ENCODE data around the gene DOCK6. TPM values are rescaled to one million over a fixed set of nuclear protein-coding genes. Genes with fewer than 3 reads are reported as not detected.
"Not testable (repeated sequence)": the region's sequence is repeated elsewhere in the genome, so short reads cannot be mapped to it uniquely, and the experiment has no call there.

The DOCK6 gene
- total and polyA plus RNA-seq, 2 experiments from 2014 or later, result 17.4 to 36.8 TPM

DNA sequence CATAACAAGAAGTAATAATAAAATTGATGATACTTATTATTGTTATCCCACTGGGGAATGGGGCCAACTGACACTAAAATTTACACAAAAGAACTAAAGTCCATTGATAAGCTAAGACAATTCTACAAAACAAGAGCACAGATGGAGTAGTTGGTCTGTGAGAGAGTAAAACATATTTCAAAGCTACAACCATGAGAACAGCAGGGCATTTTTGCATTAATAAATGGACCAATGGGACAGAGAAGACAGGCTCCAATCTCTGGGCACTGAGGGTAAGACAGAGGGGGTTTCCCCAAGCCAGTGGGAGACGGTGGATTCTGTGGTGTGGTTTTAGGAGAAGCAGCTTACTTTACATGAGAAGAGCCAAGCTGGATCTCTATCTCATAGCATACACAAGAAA is 79.3 kb downstream of the DOCK6 start:
- peaks cover 27% of the 10 kb centered on the region for H3K79me2 ChIP-seq
- no peak overlapping the region for H3K27ac ChIP-seq
- H3K4me1 ChIP-seq (ENCODE audit: insufficient read depth), result no peaks in the 10 kb centered on the region
- H3K27me3 ChIP-seq, result no peaks in the 10 kb centered on the region
- no peaks in the 10 kb centered on the region for H4K20me1 ChIP-seq (ENCODE audit: insufficient read depth, poor library complexity, severe bottlenecking)
- no peak for DNase-seq (ENCODE audit: low spot score)
- no peak overlapping the region for H2AFZ ChIP-seq
- TF ChIP-seq EZH2phosphoT487 (IDR thresholded peaks at IDR 0.05; ENCODE audit: low read depth, severe bottlenecking, unreplicated experiment) (no peak), EZH2 (IDR thresholded peaks at IDR 0.05; ENCODE audit: borderline replicate concordance) (no peak)
- TF ChIP-seq, protein P1, sequence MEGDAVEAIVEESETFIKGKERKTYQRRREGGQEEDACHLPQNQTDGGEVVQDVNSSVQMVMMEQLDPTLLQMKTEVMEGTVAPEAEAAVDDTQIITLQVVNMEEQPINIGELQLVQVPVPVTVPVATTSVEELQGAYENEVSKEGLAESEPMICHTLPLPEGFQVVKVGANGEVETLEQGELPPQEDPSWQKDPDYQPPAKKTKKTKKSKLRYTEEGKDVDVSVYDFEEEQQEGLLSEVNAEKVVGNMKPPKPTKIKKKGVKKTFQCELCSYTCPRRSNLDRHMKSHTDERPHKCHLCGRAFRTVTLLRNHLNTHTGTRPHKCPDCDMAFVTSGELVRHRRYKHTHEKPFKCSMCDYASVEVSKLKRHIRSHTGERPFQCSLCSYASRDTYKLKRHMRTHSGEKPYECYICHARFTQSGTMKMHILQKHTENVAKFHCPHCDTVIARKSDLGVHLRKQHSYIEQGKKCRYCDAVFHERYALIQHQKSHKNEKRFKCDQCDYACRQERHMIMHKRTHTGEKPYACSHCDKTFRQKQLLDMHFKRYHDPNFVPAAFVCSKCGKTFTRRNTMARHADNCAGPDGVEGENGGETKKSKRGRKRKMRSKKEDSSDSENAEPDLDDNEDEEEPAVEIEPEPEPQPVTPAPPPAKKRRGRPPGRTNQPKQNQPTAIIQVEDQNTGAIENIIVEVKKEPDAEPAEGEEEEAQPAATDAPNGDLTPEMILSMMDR (IDR thresholded peaks at IDR 0.05; ENCODE audit: poor library complexity), result no peak
- no peak overlapping the region for H3K4me3 ChIP-seq
- no peaks in the 10 kb centered on the region for H3K9me3 ChIP-seq (ENCODE audit: low read depth)
- no peaks in the 10 kb centered on the region for H3K9me2 ChIP-seq (replicated peaks; ENCODE audit: insufficient read depth)
- no peak overlapping the region for H3K4me2 ChIP-seq
- no peaks in the 10 kb centered on the region for H3K36me3 ChIP-seq (replicated peaks; ENCODE audit: insufficient read depth, low read depth)
- 91% methylated on average over 1 of the region's 1 CpG for WGBS (ENCODE audit: low lambda C conversion rate, missing lambda C conversion rate)

- no peak overlapping the region for H3K4me3 ChIP-seq
- no peak overlapping the region for H3K4me2 ChIP-seq
- H3K9me3 ChIP-seq (ENCODE audit: low read depth), result no peaks in the 10 kb centered on the region
- TF ChIP-seq, protein P1 (IDR thresholded peaks at IDR 0.05; ENCODE audit: poor library complexity), result no peak
- no peak for TF ChIP-seq EZH2 (IDR thresholded peaks at IDR 0.05; ENCODE audit: borderline replicate concordance)
- no peak for TF ChIP-seq EZH2phosphoT487 (IDR thresholded peaks at IDR 0.05; ENCODE audit: low read depth, severe bottlenecking, unreplicated experiment)
- H2AFZ ChIP-seq, result no peak overlapping the region
- H3K27me3 ChIP-seq, result no peaks in the 10 kb centered on the region
- WGBS (ENCODE audit: low lambda C conversion rate, missing lambda C conversion rate), result 96% methylated on average over 4 of the region's 4 CpGs
- H3K27ac ChIP-seq, result no peak overlapping the region
- peaks cover 18% of the 10 kb centered on the region for H3K79me2 ChIP-seq
- H4K20me1 ChIP-seq (ENCODE audit: insufficient read depth, poor library complexity, severe bottlenecking), result no peaks in the 10 kb centered on the region
- no peaks in the 10 kb centered on the region for H3K36me3 ChIP-seq (replicated peaks; ENCODE audit: insufficient read depth, low read depth)
- DNase-seq (ENCODE audit: low spot score), result no peak
- no peaks in the 10 kb centered on the region for H3K9me2 ChIP-seq (replicated peaks; ENCODE audit: insufficient read depth)
- H3K4me1 ChIP-seq (ENCODE audit: insufficient read depth), result no peaks in the 10 kb centered on the region
Measured at GRCh38 chr19:11181488-11181887, 80.8 kb downstream of the DOCK6 start.

DNA sequence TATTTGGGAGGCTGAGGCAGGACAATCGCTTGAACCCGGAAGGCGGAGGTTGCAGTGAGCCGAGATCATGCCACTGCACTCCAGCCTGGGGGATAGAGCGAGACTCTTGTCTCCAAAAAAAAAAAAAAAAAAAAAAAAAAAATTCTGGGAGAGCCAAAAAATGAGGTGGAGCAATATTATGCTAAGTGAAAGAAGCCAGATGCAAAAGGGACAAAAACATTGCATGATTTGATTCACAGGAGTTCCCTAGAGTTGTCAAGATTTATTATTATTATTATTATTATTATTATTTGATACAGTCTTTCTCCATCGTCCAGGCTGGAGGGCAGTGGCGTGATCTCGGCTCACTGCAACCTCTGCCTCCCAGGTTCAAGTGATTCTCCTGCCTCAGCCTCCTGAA is 81.3 kb downstream of the DOCK6 start:
- H3K36me3 ChIP-seq (replicated peaks; ENCODE audit: insufficient read depth, low read depth); H3K27me3 ChIP-seq; H3K27ac ChIP-seq: not testable (repeated sequence)

GRCh38 chr19:11180346-11180745 is 82.0 kb downstream of the DOCK6 start:
- TF ChIP-seq, protein P1 (IDR thresholded peaks at IDR 0.05; ENCODE audit: poor library complexity), result no peak
- no peak for TF ChIP-seq EZH2phosphoT487 (IDR thresholded peaks at IDR 0.05; ENCODE audit: low read depth, severe bottlenecking, unreplicated experiment)
- TF ChIP-seq EZH2 (IDR thresholded peaks at IDR 0.05; ENCODE audit: borderline replicate concordance), result no peak
- H2AFZ ChIP-seq, result no peak overlapping the region
- H3K4me2 ChIP-seq, result no peak overlapping the region
- H4K20me1 ChIP-seq (ENCODE audit: insufficient read depth, poor library complexity, severe bottlenecking), result no peaks in the 10 kb centered on the region
- no peak overlapping the region for H3K27ac ChIP-seq
- H3K4me3 ChIP-seq, result no peak overlapping the region
- no peaks in the 10 kb centered on the region for H3K27me3 ChIP-seq
- no peaks in the 10 kb centered on the region for H3K4me1 ChIP-seq (ENCODE audit: insufficient read depth)
- no peaks in the 10 kb centered on the region for H3K36me3 ChIP-seq (replicated peaks; ENCODE audit: insufficient read depth, low read depth)
- no peaks in the 10 kb centered on the region for H3K9me2 ChIP-seq (replicated peaks; ENCODE audit: insufficient read depth)
- DNase-seq (ENCODE audit: low spot score), result no peak
- H3K79me2 ChIP-seq, result peaks cover 14% of the 10 kb centered on the region
- no peaks in the 10 kb centered on the region for H3K9me3 ChIP-seq (ENCODE audit: low read depth)
- 95% methylated on average over 8 of the region's 8 CpGs for WGBS (ENCODE audit: low lambda C conversion rate, missing lambda C conversion rate)

More for the DNA sequence above, 81.3 kb downstream of the DOCK6 start:
- not testable (repeated sequence) for H3K4me1 ChIP-seq (ENCODE audit: insufficient read depth); H3K9me3 ChIP-seq (ENCODE audit: low read depth); H3K9me2 ChIP-seq (replicated peaks; ENCODE audit: insufficient read depth); H3K4me3 ChIP-seq; DNase-seq (ENCODE audit: low spot score); H3K4me2 ChIP-seq; H2AFZ ChIP-seq; H4K20me1 ChIP-seq (ENCODE audit: insufficient read depth, poor library complexity, severe bottlenecking)
- WGBS (ENCODE audit: low lambda C conversion rate, missing lambda C conversion rate), result 85% methylated on average over 8 of the region's 8 CpGs
- peaks cover 18% of the 10 kb centered on the region for H3K79me2 ChIP-seq

Measured in hepatocyte (in vitro differentiated cells).